ENCODE measurements around the gene GRID1. TPM values are rescaled to one million over a fixed set of nuclear protein-coding genes. Genes with fewer than 3 reads are reported as not detected.
A peak's percentile ranks its signal among the peaks of the same experiment; 100 is the strongest.

Gene GRID1
- total and polyA plus RNA-seq, 10 of the 15 experiments (the other 5 are each of a cell fraction or from before 2014, with no cell fraction given), result 0.04 to 0.62 (median 0.08) TPM; not detected in 5

DNA sequence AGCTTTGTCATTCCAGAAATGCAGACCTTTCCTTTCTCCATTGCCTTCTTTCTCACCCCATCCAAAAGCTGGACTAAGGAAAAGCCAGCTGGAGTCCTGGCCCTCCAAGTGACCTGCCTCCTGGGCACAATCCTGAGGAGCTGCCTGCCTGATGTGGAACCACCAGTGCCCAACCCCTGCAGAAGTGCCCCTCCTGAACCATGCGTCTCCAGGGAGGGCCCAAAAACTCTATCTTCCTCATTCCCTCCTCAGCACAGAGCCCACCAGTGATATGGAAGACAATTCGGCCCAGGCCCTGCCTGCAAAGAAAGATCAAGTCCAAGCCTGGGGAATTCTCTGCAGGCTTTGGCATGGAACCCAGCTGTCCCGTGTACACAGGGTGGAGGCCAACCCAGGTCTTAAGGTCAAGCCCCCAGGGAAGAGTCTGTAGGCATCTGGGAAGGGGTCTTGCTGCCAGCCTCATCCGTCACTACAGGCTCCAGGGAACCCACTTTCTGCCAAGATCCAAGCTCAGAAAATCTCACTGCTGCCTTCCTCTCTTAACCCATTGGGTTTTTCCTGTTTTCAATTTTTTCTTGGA is 3.5 kb upstream of the GRID1 start:
- Histone ChIP-seq H3K36me3 (ENCODE audit: control insufficient read depth in 2 of 2, insufficient read depth in 2 of 2, low read length in 1 of 2) (no peaks in the 10 kb centered on the region; a peak in 1 of 4 replicates), H3K79me2 (ENCODE audit: control insufficient read depth, insufficient read depth, low read length) (no peaks in the 10 kb centered on the region), H3K4me3 (no peak overlapping the region), H3K4me1 (ENCODE audit: control insufficient read depth, insufficient read depth, low read length) (no peaks in the 10 kb centered on the region; the same call in 1 of the 2 replicates), H3K27me3 (replicated peaks in 1 of 2; ENCODE audit: control insufficient read depth in 2 of 2, insufficient read depth in 2 of 2, low read length in 1 of 2) (peaks cover 10 to 13% of the 10 kb centered on the region in 2 experiments; a peak in 3 of 4 replicates), H2AFZ (ENCODE audit: control insufficient read depth, low read depth, low read length) (no peak overlapping the region), H3K9ac (ENCODE audit: control insufficient read depth, insufficient read depth, low read length) (no peak overlapping the region), H3K27ac (ENCODE audit: control insufficient read depth, insufficient read depth) (no peak overlapping the region), H4K20me1 (ENCODE audit: control insufficient read depth, insufficient read depth) (peaks cover 4% of the 10 kb centered on the region; the same call in 1 of the 2 replicates), H3K4me2 (ENCODE audit: control insufficient read depth, insufficient read depth) (no peak overlapping the region), H3K9me3 (replicated peaks; ENCODE audit: control insufficient read depth, insufficient read depth, low read length) (no peaks in the 10 kb centered on the region)
- intact Hi-C loops (cut with micrococcal nuclease; ENCODE audit: unreplicated experiment), result loop anchor here (5.0 to 10.0 kb wide), 2 partner anchors 585 to 823 kb away; no protein-coding TSS in a partner anchor
- 30% methylated on average over 4 of the region's 4 CpGs for WGBS (ENCODE audit: insufficient coverage, insufficient replicate concordance, low lambda C conversion rate, missing lambda C conversion rate)
- TF ChIP-seq EGR1 (IDR thresholded peaks at IDR 0.05; ENCODE audit: borderline replicate concordance in 1 of 2, low read depth in 2 of 2, low read length in 2 of 2) (no peak), SMAD1 (IDR thresholded peaks at IDR 0.05; ENCODE audit: low read depth, partially characterized antibody) (no peak), STAT3 (IDR thresholded peaks at IDR 0.05; ENCODE audit: low read depth, low read length) (no peak), CHD2 (IDR thresholded peaks at IDR 0.05; ENCODE audit: borderline replicate concordance, low read depth, low read length) (no peak), NR2F1 (conservative IDR thresholded peaks at IDR 0.05) (no peak)
- TF ChIP-seq, protein P1, sequence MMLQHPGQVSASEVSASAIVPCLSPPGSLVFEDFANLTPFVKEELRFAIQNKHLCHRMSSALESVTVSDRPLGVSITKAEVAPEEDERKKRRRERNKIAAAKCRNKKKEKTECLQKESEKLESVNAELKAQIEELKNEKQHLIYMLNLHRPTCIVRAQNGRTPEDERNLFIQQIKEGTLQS (IDR thresholded peaks at IDR 0.05; ENCODE audit: borderline replicate concordance, extremely low read depth, low read depth, low read length), result no peak
- TF ChIP-seq, protein P2, sequence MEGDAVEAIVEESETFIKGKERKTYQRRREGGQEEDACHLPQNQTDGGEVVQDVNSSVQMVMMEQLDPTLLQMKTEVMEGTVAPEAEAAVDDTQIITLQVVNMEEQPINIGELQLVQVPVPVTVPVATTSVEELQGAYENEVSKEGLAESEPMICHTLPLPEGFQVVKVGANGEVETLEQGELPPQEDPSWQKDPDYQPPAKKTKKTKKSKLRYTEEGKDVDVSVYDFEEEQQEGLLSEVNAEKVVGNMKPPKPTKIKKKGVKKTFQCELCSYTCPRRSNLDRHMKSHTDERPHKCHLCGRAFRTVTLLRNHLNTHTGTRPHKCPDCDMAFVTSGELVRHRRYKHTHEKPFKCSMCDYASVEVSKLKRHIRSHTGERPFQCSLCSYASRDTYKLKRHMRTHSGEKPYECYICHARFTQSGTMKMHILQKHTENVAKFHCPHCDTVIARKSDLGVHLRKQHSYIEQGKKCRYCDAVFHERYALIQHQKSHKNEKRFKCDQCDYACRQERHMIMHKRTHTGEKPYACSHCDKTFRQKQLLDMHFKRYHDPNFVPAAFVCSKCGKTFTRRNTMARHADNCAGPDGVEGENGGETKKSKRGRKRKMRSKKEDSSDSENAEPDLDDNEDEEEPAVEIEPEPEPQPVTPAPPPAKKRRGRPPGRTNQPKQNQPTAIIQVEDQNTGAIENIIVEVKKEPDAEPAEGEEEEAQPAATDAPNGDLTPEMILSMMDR (IDR thresholded peaks at IDR 0.05 in 2 of 3, conservative IDR thresholded peaks at IDR 0.05 in 1 of 3; ENCODE audit: control insufficient read depth in 2 of 3, extremely low read depth in 1 of 3, insufficient read depth in 1 of 3, low read depth in 3 of 3, low read length in 3 of 3), result no peak
- TF ChIP-seq, protein P3, sequence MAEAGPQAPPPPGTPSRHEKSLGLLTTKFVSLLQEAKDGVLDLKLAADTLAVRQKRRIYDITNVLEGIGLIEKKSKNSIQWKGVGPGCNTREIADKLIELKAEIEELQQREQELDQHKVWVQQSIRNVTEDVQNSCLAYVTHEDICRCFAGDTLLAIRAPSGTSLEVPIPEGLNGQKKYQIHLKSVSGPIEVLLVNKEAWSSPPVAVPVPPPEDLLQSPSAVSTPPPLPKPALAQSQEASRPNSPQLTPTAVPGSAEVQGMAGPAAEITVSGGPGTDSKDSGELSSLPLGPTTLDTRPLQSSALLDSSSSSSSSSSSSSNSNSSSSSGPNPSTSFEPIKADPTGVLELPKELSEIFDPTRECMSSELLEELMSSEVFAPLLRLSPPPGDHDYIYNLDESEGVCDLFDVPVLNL (IDR thresholded peaks at IDR 0.05; ENCODE audit: low read depth, low read length), result no peak
- TF ChIP-seq, protein P4, sequence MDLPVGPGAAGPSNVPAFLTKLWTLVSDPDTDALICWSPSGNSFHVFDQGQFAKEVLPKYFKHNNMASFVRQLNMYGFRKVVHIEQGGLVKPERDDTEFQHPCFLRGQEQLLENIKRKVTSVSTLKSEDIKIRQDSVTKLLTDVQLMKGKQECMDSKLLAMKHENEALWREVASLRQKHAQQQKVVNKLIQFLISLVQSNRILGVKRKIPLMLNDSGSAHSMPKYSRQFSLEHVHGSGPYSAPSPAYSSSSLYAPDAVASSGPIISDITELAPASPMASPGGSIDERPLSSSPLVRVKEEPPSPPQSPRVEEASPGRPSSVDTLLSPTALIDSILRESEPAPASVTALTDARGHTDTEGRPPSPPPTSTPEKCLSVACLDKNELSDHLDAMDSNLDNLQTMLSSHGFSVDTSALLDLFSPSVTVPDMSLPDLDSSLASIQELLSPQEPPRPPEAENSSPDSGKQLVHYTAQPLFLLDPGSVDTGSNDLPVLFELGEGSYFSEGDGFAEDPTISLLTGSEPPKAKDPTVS (IDR thresholded peaks at IDR 0.05; ENCODE audit: low read depth, low read length), result no peak
- in situ Hi-C loops (cut with MboI), result loop anchor here (5.0 to 10.0 kb wide), 2 partner anchors 825 to 1443 kb away; no protein-coding TSS in a partner anchor
- FAIRE-seq, result no peak
- CTCF ChIA-PET, result interaction anchor here (0.6 to 2.2 kb wide), 4 partner anchors 8 to 215 kb away, joined by 3 to 4 read pairs (median 4); no protein-coding TSS in a partner anchor
- SMC1A ChIA-PET (ENCODE audit: uncharacterized antibody, unreplicated experiment), result interaction anchor here (0.7 to 1.1 kb wide), 2 partner anchors 21 to 1752 kb away, joined by 3 read pairs; no protein-coding TSS in a partner anchor
- ATAC-seq, result no peak
- RAD21 ChIA-PET (ENCODE audit: unreplicated experiment), result no interaction called here
- TSS peak; percentile 51 for BruUV-seq (replicated peaks)
- POLR2A ChIA-PET, result no interaction called here
- DNase-seq (ENCODE audit: low read depth, low spot score), result no peak
